K562 (cell line): Measurements from ENCODE around the gene RHOC. TPM values are rescaled to one million over a fixed set of nuclear protein-coding genes. Genes with fewer than 3 reads are reported as not detected.
A peak's percentile ranks its signal among the peaks of the same experiment; 100 is the strongest.

Experiments used
- CHD2 ChIP-seq: IDR thresholded peaks from 2 replicates; pipeline ENCODE4 v1.6.1; 2011; ENCODE audit warnings: low read depth, low read length
- DACH1 ChIP-seq: fragments of 450-650 bp; IDR thresholded peaks from 2 replicates; pipeline ENCODE4 v1.6.1; 2018; ENCODE audit not compliant: partially characterized antibody
- DIDO1 ChIP-seq: fragments of 450-650 bp; IDR thresholded peaks from 2 replicates; pipeline ENCODE4 v1.6.1; 2016; ENCODE audit warnings: low read depth, missing biosample characterization, missing genetic modification characterization
- EZH2 ChIP-seq: IDR thresholded peaks from 2 replicates; pipeline ENCODE4 v1.6.1; 2012; ENCODE audit warnings: low read depth, mild to moderate bottlenecking, inconsistent platforms, low read length, borderline replicate concordance
- FOXJ3 ChIP-seq: sonication (generic); formaldehyde crosslinking; IDR thresholded peaks from 2 replicates; pipeline ENCODE4 v1.4.0; 2020; ENCODE audit warnings: mild to moderate bottlenecking, missing genetic modification reagents
- HNRNPLL ChIP-seq: fragments of 200-400 bp; formaldehyde crosslinking; IDR thresholded peaks from 2 replicates; pipeline ENCODE4 v1.6.1; 2017; ENCODE audit warnings: low read length, low read depth, mild to moderate bottlenecking; ENCODE audit not compliant: poor library complexity, severe bottlenecking
- KAT2B ChIP-seq: IDR thresholded peaks from one replicate; pipeline ENCODE4 v1.6.1; 2012; ENCODE audit warnings: low read depth, mild to moderate bottlenecking, control low read depth, inconsistent platforms, low read length, moderate library complexity
- MTA2 ChIP-seq: fragments of 450-650 bp; IDR thresholded peaks from 2 replicates; pipeline ENCODE4 v1.6.1; 2016; ENCODE audit warnings: low read depth
- MXI1 ChIP-seq: IDR thresholded peaks from 2 replicates; pipeline ENCODE4 v1.6.1; 2011; ENCODE audit warnings: low read depth, mild to moderate bottlenecking, improper control_type of control experiment, low read length
- RAD21 ChIP-seq, 2 experiments: fragments of 250-450 bp in 1 of 2; fragments of 450-650 bp in 1 of 2; sonication (Bioruptor Pico) in 1 of 2; formaldehyde crosslinking in 1 of 2; IDR thresholded peaks in 1 of 2; conservative IDR thresholded peaks in 1 of 2; 2 replicates each; pipeline versions ENCODE4 v1.4.0 to v1.8.0; 2020 to 2022; ENCODE audit warnings: mild to moderate bottlenecking in 2 of 2, moderate library complexity in 1 of 2
- RB1 ChIP-seq: fragments of 450-650 bp; IDR thresholded peaks from 2 replicates; pipeline ENCODE4 v1.6.1; 2017; ENCODE audit warnings: low read depth, mild to moderate bottlenecking
- RBBP5 ChIP-seq: fragments of 200-600 bp; sonication (generic); IDR thresholded peaks from 2 replicates; pipeline ENCODE4 v1.6.1; 2012; ENCODE audit warnings: borderline replicate concordance, mild to moderate bottlenecking, low read length, control low read depth, inconsistent platforms; ENCODE audit not compliant: insufficient read depth, poor library complexity, severe bottlenecking
- SIN3B ChIP-seq: fragments of 450-650 bp; IDR thresholded peaks from 2 replicates; pipeline ENCODE4 v1.6.1; 2017; ENCODE audit warnings: low read depth, mild to moderate bottlenecking, moderate library complexity
- TAF7 ChIP-seq: fragments of 450-650 bp; IDR thresholded peaks from 2 replicates; pipeline ENCODE4 v1.6.1; 2016; ENCODE audit warnings: missing genetic modification characterization, missing compliant biosample characterization
- TOE1 ChIP-seq, 2 experiments: fragments of 450-650 bp in 1 of 2; sonication (generic) in 1 of 2; formaldehyde crosslinking in 1 of 2; IDR thresholded peaks; 2 replicates each; pipeline versions ENCODE4 v1.7.1 to v1.8.0; 2016 to 2022; ENCODE audit warnings: borderline replicate concordance in 2 of 2, mild to moderate bottlenecking in 2 of 2, antibody characterized with exemption in 1 of 2, inconsistent platforms in 1 of 2, low read depth in 1 of 2, missing genetic modification reagents in 1 of 2, moderate library complexity in 1 of 2
- U2AF1 ChIP-seq: fragments of 200-400 bp; formaldehyde crosslinking; optimal IDR thresholded peaks from 2 replicates; pipeline ENCODE3; 2017; ENCODE audit warnings: mild to moderate bottlenecking, low read depth, low read length, moderate library complexity
- ZBTB1 ChIP-seq: sonication (generic); formaldehyde crosslinking; IDR thresholded peaks from 2 replicates; pipeline ENCODE4 v1.8.1; 2023; ENCODE audit warnings: missing genetic modification reagents, low read depth, mild to moderate bottlenecking, borderline replicate concordance
- ZNF41 ChIP-seq: fragments of 250-450 bp; sonication (Bioruptor Pico); conservative IDR thresholded peaks from 2 replicates; pipeline ENCODE4 v1.4.0; 2020; ENCODE audit warnings: mild to moderate bottlenecking
- ZNF431 ChIP-seq: sonication (generic); formaldehyde crosslinking; IDR thresholded peaks from 2 replicates; pipeline ENCODE4 v1.8.0; 2022; ENCODE audit warnings: mild to moderate bottlenecking, missing genetic modification reagents
- ZNF436 ChIP-seq: fragments of 250-450, 450-650 bp; sonication (Bioruptor Pico); formaldehyde crosslinking; IDR thresholded peaks from 2 replicates; pipeline ENCODE4 v1.7.0; 2020; ENCODE audit warnings: mild to moderate bottlenecking
- ZNF830 ChIP-seq: fragments of 250-450 bp; sonication (Bioruptor Pico); IDR thresholded peaks from 2 replicates; pipeline ENCODE4 v1.5.0; 2021; ENCODE audit warnings: mild to moderate bottlenecking
- polyA plus RNA-seq, 8 experiments: library from polyadenylated mRNA; depleted of rRNA in 4 of 8; stranded (reverse) in 5 of 8; unstranded in 3 of 8; fragments of >200 nt; fragmentation: Nextera tagmentation in 2 of 8; fragmentation: Illumina TruSeq in 1 of 8; extraction: Ambion mirVana in 2 of 8; extraction: Trizol in 1 of 8; gene quantifications; 2 replicates each; pipeline versions ENCODE4 v1.2.1 to v1.2.3, GENCODE V29; 2011 to 2014; ENCODE audit warnings: inconsistent platforms in 1 of 8, missing spikeins in 1 of 8
- total RNA-seq, 7 experiments: library from RNA; depleted of rRNA in 6 of 7; stranded (reverse); fragments of >200 nt in 6 of 7; fragmentation: Illumina TruSeq in 2 of 7; extraction: Trizol in 2 of 7; gene quantifications; 2 replicates each; pipeline versions ENCODE4 v1.2.1 to v1.2.3, GENCODE V29; 2011 to 2021; ENCODE audit warnings: low replicate concordance in 1 of 7
- TF ChIP-seq, protein P1 (sequence below): fragments of 450-650 bp; IDR thresholded peaks from 2 replicates; pipeline ENCODE4 v1.6.1; 2016
- TF ChIP-seq, protein P2 (sequence below): fragments of 250-450 bp; sonication (Bioruptor Pico); IDR thresholded peaks from 2 replicates; pipeline ENCODE4 v1.4.0; 2020; ENCODE audit warnings: mild to moderate bottlenecking, moderate library complexity

RHOC gene
- total and polyA plus RNA-seq, 9 of the 15 experiments (the other 6 are each of a cell fraction or from before 2014, with no cell fraction given): 35.2 to 364 (median 204) TPM

DNA sequence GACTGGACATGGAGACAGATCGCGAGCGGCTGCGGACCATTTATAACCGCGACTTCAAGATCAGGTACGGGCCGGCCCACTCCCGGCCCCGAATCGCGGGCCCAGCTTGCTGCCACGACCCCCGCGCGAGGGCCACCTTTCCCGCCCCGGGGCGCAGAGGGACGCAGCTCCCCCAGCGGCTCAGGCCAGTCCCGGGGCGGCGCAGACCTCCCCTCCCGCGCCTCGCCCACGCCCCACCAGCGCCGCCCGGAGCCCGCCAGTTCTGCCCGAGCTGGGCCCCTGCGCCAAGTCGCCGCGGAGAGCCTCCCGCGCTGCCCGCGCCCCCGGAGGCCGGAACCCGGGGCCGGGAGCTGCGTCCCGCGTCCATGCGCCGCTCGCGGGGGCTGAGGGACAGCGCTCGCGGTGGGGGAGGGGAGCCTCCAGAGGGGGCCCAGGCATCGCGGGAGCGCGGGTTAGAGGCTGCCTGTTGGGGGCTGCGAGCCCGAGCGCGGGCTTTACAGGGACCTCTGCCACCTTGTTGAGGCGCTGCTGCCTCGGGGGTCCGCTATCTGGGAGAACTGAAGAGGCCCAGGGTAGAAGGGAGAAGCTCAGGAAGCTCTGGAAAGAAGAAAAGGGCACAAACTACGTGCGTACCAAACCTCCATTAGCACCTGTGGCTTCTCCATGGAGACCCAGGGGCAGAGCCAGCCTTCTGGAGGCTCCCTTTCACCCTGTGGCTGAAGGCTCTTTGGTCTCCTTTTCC is 31.8 kb downstream of the RHOC start (continued):
- TF ChIP-seq ZNF830 (no peak), TOE1 (IDR thresholded peaks at IDR 0.05; ENCODE audit: borderline replicate concordance) (no peak), TOE1 (CRISPR knock-in tag; IDR thresholded peaks at IDR 0.05; ENCODE audit: borderline replicate concordance, low read depth) (0 out of 2 replicates have a peak, but pooled peaks have one; percentile 20), RB1 (peak; percentile 92), DACH1 (no peak), KAT2B (no peak), U2AF1 (peak; percentile 77), ZBTB1 (CRISPR knock-in tag) (peak; percentile 18), TAF7 (tag) (no peak), MTA2 (no peak), ZNF436 (no peak), RAD21 (CRISPR knock-in tag; conservative IDR thresholded peaks at IDR 0.05 in 1 of 2, IDR thresholded peaks at IDR 0.05 in 1 of 2) (peak in 1 of 2 experiments; percentile 39; a peak in 2 of 4 replicates), FOXJ3 (CRISPR knock-in tag) (no peak), HNRNPLL (no peak), MXI1 (no peak), EZH2 (no peak), ZNF431 (no peak; the same call in 1 of the 2 replicates), RBBP5 (peak; percentile 23), DIDO1 (no peak), ZNF41 (CRISPR knock-in tag) (no peak), CHD2 (peak; percentile 36; the same call in 1 of the 2 replicates), SIN3B (peak; percentile 70)
- TF ChIP-seq, protein P1, sequence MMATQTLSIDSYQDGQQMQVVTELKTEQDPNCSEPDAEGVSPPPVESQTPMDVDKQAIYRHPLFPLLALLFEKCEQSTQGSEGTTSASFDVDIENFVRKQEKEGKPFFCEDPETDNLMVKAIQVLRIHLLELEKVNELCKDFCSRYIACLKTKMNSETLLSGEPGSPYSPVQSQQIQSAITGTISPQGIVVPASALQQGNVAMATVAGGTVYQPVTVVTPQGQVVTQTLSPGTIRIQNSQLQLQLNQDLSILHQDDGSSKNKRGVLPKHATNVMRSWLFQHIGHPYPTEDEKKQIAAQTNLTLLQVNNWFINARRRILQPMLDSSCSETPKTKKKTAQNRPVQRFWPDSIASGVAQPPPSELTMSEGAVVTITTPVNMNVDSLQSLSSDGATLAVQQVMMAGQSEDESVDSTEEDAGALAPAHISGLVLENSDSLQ: no peak
- TF ChIP-seq, protein P2, sequence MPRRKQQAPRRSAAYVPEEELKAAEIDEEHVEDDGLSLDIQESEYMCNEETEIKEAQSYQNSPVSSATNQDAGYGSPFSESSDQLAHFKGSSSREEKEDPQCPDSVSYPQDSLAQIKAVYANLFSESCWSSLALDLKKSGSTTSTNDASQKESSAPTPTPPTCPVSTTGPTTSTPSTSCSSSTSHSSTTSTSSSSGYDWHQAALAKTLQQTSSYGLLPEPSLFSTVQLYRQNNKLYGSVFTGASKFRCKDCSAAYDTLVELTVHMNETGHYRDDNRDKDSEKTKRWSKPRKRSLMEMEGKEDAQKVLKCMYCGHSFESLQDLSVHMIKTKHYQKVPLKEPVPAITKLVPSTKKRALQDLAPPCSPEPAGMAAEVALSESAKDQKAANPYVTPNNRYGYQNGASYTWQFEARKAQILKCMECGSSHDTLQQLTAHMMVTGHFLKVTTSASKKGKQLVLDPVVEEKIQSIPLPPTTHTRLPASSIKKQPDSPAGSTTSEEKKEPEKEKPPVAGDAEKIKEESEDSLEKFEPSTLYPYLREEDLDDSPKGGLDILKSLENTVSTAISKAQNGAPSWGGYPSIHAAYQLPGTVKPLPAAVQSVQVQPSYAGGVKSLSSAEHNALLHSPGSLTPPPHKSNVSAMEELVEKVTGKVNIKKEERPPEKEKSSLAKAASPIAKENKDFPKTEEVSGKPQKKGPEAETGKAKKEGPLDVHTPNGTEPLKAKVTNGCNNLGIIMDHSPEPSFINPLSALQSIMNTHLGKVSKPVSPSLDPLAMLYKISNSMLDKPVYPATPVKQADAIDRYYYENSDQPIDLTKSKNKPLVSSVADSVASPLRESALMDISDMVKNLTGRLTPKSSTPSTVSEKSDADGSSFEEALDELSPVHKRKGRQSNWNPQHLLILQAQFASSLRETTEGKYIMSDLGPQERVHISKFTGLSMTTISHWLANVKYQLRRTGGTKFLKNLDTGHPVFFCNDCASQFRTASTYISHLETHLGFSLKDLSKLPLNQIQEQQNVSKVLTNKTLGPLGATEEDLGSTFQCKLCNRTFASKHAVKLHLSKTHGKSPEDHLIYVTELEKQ (CRISPR knock-in tag): 0 out of 2 replicates have a peak, but pooled peaks have one; percentile 13
